ENCODE data around the gene KRTAP12-3.
"Not testable (repeated sequence)": the region's sequence is repeated elsewhere in the genome, so short reads cannot be mapped to it uniquely, and the experiment has no call there.

DNA sequence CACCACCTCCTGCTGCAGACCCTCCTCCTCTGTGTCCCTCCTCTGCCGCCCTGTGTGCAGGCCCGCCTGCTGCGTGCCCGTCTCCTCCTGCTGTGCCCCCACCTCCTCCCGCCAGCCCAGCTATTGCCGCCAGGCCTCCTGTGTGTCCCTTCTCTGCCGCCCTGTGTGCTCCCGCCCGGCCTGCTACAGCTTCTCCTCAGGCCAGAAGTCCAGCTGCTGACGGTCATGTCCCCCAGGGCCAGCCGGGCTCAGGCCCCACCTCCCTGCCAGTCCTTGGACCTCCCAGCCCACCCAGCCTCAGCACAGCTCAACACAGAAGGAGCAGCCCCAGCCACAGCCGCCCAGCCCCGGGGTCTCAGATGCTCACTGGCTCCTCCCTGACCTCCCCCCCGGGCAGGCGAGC lies 29.9 kb upstream of the KRTAP12-3 start:
- not testable (repeated sequence) for TF ChIP-seq MLX (CRISPR knock-in tag; IDR thresholded peaks at IDR 0.05); CTCF (IDR thresholded peaks at IDR 0.05); SP1 (CRISPR knock-in tag; conservative IDR thresholded peaks at IDR 0.05); GTF2I (CRISPR knock-in tag; conservative IDR thresholded peaks at IDR 0.05); NR3C1 (CRISPR knock-in tag; conservative IDR thresholded peaks at IDR 0.05; ENCODE audit: low read depth)

All from WTC11 (cell line).